GM12872 (cell line): Measurements from ENCODE around the gene CDK5R1.

ENCODE experiments used
- CTCF ChIP-seq: IDR thresholded peaks from 3 replicates; pipeline ENCODE4 v1.5.1; 2011; ENCODE audit warnings: low read depth, mild to moderate bottlenecking, low read length, moderate library complexity; ENCODE audit not compliant: insufficient read depth

The CDK5R1 gene

GRCh38 chr17:32494621-32495358, 8.0 kb downstream of the CDK5R1 start:
- no peak for TF ChIP-seq CTCF

- no peak for TF ChIP-seq CTCF
Measured at GRCh38 chr17:32495359-32496231, 8.8 kb downstream of the CDK5R1 start.

- TF ChIP-seq CTCF = no peak
Measured at GRCh38 chr17:32496395-32497073, 9.7 kb downstream of the CDK5R1 start.

- no peak for TF ChIP-seq CTCF
Measured at GRCh38 chr17:32497431-32498205, 10.8 kb downstream of the CDK5R1 start.

GRCh38 chr17:32498391-32498790, 11.6 kb downstream of the CDK5R1 start:
- no peak for TF ChIP-seq CTCF

GRCh38 chr17:32502013-32502412, 15.2 kb downstream of the CDK5R1 start:
- TF ChIP-seq CTCF = no peak
